Activated naive CD8-positive, alpha-beta T cell treated with anti-CD3 and anti-CD28 coated beads, Interleukin-2, amount 50 U/mL, for 16 hours (primary cell): ENCODE data around the gene ATP23.

ENCODE experiments used
- DNase-seq: peaks from one replicate; pipeline ENCODE4 v3.0.0-alpha.2; 2020; ENCODE audit warnings: low read depth, low spot score

ATP23 gene

DNA sequence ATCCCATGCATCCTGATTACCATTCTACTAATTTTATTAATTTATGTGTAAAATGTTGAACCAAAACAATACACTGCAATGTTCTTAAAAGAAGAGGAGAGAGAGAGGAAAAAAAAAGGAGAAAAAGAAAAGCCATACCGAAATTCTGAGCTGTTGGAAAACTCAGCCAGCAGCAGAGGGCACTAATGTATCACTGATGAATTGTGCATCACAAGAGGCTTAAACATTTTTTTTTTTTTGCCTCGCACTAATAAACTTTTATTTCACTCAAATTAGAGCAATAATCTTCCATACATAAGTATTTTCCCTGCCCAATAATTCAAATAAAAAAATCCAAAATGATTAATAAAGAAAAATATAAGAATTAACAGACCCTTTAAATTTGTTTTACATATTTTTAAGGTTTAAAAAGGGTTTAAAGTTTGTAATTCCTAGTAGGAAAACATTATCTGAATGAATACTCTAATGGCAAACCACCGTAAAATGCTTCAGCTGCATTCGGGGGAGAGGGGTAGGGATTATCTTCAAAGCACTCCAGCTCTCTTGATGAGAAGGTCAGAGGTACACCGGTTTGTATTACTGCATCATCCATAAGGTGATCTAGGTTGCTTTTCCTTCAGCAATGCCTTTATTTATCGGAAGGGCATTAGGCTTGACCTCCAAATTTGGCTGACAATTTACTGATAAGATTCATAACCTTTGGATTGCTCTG, 41.9 kb downstream of the ATP23 start:
- no peak for DNase-seq

DNA sequence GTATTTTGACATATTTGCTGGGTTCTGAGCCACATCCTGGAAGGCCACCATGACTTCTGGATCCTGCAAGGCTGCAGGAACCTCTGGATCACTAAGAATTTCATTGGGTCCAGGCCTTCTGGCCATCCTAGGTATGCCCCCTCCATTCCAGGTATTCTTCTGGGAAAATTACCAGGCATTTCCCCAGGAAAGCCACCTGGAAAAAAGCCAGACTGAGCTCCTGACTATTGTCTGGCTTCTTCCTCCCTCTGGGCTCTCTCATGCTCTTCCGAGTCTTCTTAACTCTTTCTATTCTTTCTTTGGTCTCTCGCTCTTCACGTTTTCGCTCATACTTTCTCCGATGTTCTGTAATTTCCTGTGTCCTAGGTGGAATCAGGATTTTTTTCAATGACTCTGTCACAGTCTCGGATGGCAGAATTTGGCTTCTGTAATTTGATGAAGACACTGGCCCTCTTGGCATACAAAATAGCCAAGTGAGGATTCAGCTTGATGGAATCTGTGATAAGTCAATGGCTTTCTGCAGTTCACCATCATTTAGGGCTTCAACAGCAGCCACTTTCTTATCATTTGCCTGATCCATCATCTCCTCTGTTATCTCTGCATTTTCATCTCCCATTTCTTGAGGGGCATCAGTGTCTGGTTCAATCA, 42.6 kb downstream of the ATP23 start:
- no peak for DNase-seq

DNA sequence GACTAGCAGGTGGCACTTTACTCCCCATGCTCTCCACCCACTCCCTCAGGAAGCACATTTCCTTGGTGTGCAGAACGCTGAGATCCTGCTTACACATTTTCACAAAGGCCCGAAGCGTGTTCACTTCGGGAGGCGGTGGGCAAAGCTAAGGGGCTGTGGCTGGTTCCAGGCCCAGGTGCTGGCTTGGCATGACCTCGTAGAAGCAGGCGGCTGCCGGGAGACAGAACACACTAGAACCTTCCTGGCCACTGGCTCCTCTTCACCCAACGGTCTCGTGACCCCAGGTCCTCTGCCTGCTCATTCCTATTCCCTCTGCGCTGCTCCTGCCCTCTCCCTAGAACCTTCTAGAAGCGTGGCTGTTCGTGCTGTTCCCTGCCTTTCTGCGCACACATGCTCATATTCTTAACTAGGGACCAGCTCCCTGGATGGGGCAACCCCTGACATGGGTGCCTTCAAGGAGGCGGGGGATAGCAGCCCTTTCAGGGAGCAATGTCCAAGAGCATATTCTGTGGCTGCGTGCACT, 43.3 kb downstream of the ATP23 start:
- DNase-seq, result no peak

DNA sequence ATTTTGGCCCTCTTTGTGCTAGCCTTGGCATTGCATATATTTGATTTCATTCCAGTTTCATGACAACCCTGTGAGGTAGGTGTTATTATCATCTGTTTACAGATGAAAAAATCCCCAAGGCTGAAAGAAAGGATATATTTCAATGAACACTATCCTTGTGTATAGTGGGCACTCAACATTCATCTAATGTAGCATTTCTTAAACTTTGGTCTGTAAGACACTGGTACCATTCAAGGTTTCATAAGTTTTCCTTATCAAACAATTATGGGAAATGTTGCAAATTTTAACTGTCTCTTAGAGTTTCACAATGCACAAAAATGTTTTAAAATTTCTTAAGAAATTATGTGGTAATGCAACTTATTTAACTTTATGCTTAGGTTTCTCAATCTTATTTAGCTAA, 44.3 kb downstream of the ATP23 start:
- no peak for DNase-seq

DNA sequence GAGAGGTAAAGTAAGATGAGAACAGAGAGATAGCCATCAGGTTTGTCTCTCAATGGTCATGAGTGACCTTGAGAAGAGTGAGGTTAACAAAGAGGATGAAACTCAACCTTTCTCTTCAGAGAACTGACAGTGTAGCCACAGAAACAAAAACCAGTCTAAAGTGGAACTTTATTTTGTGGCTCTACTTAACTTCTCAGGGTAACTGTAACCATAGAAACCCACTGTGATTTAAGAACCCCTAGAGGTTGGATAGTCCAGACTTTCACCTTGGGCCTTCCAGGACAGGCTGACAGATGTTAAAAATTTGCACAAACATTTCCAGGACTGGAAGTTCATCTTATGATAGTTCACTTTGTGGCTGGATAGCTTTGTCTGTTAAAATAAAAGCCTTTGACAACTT, 48.5 kb downstream of the ATP23 start:
- DNase-seq, result no peak

DNA sequence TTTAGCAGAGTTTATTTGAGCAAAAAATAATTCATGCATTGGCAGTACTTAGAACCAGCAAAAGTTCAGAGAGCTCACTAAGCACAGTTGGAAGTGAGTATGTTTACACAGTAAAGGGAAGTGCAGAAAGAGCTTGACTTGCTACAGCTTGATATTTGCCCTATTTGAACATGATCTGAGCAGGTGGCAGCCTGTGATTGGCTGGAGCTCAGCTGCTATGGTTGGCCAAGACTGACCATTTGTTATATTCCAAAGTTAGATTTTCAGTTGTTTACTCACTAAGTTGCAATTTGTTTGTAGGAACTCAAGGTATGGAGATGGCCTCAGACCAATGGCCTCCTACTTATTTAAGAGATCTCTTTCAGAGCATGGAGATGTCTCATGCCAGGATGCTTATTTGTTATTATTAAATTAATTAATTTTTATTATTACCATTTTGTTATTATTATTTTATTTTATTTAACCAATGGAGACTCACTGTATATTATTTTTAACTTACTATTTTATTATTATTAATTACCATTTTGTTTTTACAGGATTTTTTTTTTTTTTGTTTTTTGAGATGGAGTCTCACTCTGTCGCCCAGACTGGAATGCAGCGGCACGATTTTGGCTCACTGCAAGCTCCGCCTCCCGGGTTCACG, 49.0 kb downstream of the ATP23 start:
- no peak for DNase-seq

DNA sequence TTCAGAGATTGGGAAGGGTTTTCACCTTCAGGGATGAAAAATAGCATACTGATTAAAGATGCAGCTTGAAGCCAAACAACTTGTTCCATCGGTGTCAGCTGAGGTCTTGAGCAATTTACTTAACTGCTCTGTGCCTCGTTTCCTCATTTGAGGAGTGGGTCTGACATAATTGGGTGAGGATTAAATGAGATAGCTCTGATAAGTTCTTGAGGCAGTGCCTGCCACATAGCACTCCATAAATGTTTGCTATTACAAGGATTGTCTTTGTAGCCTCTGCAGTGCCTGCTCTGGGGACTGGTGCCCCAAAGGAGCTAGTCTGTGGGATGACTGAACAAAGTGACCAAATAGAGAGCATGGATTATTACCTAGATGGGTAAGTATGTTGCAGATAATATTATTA, 50.6 kb downstream of the ATP23 start:
- no peak for DNase-seq

DNA sequence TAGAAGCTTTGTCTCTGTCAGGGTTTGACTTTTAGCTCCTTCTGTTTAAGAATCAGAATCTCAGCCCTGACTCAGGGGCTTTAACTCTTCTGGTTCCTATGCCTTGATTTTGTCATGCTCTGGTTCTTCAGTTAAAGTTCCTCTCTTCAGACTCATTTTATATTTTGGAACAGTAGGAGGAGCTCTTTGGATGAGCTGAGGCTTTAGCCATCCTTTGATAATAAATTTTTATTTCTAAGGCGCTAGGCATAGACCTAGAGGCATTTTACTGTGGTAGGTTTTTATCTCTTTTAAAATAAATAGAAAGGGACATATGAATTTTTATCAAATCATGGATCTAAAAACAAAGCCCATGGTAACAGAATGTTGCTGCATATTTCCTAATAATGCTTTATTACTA, 51.7 kb downstream of the ATP23 start:
- DNase-seq, result no peak

DNA sequence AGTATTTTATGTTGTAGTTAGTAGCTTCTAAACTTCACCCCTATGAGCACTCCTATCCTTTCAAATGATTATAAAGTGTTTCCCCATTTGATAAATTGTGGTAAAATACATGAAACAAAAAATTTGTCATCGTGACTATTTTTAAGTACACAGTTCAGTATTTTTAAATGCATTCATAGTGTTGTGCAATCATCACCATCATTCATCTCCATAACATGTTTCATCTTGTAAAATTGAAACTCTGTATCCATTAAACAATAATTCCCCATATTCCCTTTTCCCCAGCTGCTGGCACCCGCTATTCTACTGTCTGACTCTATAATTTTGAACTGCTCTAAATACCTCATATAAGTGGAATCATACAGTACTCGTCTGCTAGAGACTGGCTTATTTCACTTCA, 52.5 kb downstream of the ATP23 start:
- DNase-seq, result no peak

DNA sequence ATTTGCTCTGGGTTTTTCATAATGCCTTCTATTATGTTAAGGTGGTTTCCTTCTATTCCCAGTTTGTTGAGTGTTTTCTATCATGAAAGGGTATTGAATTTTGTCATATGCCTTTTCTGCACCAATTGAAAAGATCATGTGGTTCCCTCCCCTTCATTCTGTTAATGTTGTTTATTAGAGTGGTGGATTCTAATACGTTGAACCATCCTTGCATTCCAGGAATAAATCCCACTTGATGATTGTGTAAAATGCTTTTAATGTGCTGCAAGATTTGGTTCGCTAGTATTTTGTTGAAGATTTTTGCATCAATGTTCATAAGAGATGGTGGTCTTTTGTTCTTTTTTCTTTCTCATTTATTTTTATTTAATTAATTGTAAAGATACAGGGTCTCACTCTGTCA, 55.2 kb downstream of the ATP23 start:
- no peak for DNase-seq

DNA sequence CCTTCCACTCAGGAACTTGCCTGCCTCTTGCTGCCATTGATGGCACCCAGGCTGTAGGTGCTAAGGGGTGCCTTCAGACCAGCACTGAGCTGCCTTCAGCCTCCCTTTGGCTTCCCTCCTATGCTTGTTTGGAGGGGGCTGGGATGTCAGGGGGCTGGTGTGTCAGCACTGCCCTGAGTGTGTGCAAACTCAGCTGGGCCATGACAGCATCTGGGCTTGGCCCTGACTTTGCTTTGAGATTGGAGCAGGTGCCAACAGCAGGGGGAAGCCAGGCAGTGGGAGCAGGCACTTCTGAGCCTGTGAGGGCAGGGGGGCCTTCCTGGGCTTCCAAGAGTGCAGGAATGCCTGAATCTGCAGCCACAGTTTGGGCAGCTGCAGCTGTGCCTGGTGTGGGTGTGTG, 56.9 kb downstream of the ATP23 start:
- DNase-seq, result no peak

DNA sequence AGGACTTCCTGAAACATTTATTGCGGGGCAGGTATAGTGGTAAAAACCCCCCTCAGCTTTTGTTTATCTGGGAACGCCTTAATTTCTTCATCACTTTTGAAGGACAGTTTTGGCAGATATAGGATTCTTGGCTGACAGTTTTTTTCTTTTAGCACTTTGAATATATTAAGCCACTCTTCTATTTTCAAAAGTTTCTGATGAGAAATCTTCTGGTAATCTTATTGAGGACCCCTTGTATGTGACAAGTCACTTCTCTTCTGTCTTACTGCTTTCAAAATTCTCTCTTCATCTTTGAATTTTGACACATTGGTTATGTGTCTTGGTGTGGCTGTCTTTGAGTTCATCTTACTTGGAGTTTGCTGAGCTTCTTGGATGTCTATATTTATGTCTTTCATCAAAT, 59.1 kb downstream of the ATP23 start:
- DNase-seq, result no peak

DNA sequence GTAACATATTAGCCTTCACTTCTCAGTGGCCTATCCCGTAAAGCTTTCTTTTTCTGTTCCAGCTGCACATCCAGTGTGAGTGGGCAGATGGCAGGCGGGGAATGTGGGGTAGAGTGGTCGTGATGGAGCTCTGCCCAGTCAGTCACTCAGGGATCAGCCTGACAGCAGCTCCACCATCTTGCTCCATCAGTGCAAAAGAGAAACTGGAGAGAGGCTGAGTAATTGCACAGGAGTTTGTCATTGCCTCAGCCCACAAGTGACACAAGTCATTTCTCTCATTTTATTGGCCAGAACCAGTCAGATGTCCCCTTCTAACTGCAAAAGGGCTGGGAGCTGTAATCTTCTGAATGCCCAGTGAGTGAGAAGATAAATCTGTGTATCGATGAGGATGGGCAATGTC, 66.5 kb downstream of the ATP23 start:
- no peak for DNase-seq

DNA sequence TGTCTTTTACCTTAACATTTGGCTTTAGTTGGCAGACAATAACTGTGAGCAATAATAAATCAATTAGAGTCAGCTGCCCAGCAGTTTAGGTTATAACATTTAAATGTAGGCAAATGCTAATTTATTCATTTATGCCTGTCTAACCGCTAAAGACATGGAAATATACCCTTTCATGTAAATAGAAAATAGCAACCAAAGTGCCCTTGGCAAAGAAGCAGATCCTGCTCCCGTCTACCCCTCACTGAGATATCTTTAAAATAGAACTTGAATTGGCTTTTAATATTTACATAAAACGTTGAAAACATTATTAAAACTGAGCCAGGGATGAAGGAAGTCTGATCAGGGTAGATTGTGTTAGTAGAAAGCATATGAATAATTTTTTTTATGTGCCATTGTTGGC, 67.3 kb downstream of the ATP23 start:
- DNase-seq, result no peak
